Hepatic stellate cell (primary cell): ENCODE measurements around the gene LIPG.

Experiments
- DNase-seq: peaks from one replicate; pipeline ENCODE4 v3.0.0; 2011; ENCODE audit warnings: low spot score

The LIPG gene

DNA sequence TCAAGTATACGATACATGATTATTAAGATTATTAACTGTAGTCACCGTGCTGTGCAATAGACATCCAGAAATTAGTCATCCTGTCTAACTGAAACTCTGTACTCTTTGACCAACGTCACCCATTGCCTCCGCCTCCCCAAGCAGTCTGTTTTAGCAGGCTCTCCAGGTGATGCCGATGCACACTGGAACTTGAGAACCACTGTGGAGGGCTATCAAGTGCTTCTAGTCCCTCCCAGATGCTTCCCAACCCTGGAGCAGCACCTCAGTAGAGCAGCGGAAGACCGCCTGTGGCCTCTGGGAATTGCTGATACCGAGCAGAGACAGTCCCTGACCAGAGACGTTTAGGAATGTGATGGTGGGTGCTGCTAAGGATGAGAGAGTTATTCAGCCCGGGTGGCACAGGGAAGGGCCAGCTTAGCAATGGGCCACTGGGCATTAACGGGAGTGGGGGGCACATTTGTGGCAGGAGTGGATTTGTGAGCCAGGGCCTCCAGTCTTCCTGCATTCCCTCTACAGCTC lies 50.7 kb downstream of the LIPG start:
- DNase-seq = no peak

GRCh38 chr18:49613141-49613640 lies 51.3 kb downstream of the LIPG start:
- no peak for DNase-seq

DNA sequence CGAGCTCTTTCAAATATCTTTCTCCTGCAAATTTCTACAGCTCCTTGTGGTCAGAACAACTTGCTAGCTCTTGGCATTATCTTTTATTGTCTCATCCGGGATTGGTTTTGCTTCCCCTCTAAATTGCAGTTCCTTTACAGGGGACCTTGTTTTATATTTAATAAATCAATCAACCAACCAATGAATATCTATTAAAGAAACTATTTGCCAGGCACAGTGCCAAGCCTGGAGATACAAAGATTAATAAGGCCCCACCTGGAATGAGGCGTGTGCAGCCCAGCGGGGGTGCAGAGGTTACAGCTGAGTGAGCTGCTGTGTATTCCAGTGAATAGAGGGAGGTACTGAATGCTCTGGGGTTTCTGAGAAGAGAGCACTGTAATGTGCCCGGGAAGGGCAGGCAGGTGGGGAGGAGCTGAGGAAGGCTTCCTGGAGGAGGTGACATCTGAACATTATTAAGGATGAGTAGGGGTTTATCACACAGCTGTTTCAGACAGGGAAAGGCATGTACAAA lies 51.8 kb downstream of the LIPG start:
- DNase-seq = no peak

DNA sequence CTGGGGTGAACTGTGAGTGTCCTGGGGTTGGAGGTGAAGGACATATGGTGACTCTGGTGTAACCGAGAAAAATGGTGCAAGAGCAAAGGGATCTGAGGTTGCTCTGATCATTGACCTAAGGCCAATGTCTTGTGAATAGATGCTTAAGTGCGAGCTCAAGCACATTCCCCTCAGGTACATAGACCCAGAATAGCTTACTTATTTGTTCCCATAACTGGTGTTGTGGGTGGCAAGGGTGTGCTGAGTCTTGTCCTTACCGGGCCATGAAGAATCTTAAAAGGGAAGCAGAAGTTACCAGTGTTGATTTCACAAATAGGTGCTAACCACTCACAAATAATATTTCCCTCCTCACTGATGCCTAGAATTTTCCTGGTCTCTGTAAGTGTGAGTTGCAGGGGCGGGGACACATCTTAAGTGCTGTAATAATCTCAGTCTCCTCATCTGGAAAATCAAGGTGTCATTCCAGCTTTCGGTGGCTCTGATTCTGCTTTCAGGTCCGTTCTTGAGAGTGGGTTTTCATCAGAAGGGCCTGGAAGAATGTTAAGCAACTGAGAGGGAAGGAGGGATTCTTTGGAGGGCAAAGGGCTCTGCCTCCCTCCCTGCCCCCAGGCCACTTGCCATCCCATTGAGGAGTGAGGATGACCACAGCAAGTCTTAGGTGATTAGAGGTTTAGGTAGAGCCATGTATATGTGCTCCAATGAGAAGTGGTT lies 54.9 kb downstream of the LIPG start:
- DNase-seq = no peak

GRCh38 chr18:49617329-49617695 lies 55.5 kb downstream of the LIPG start:
- DNase-seq = no peak

- no peak for DNase-seq
Measured at GRCh38 chr18:49617865-49618264, 56.0 kb downstream of the LIPG start.

- DNase-seq = no peak
Measured at GRCh38 chr18:49618742-49619681, 57.2 kb downstream of the LIPG start.

- no peak for DNase-seq
Measured at GRCh38 chr18:49619801-49620200, 57.9 kb downstream of the LIPG start.

DNA sequence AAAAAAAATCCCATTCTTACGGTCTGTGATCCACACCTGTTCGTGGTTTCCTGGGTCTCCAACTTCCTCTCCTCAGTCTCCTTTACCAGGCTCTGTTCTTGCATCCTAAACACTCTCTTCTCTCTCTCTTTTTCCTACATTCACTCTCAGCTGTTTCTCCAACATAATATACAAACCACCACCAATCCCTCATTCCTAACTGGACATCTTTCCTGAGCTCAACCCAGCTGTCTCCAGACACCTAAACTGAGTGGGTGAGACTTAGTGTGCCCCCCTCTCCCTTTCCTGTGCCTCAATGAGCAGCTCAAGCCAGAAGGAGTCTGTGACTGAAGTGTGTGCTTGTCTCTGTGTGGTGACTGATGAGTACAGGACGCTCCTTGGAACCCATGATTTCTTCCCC lies 59.4 kb downstream of the LIPG start:
- DNase-seq = no peak

DNA sequence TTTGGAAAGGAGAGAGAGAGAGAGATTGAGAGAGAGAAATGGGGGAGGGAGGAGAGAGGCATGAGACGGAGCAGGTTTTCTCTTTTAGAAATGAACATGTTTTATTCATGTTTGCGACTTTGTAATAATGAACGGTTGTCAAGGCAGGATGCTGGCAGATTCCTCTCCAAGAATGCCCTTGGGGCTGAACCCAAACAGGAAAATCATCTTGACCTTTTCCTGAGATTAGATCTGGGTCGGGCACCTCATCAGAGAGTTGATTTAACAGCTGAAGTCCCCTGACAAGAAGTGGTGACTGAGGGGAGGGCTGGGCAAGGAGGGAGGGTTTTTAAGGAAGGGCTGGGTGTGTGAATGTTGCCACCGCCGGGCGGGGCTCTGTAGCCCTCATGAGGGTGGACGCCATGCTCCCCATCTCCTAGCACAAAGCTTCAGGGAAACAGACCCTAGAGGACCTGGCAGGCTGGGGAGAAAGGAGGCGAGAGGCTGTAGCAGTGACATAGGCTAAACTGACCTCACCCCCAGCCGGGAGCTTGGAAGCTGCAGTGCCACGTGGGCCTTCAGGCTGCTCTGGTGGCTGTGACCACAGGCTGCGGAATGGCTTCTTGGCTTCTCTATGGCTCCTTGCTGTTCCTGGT lies 60.0 kb downstream of the LIPG start:
- no peak for DNase-seq

DNA sequence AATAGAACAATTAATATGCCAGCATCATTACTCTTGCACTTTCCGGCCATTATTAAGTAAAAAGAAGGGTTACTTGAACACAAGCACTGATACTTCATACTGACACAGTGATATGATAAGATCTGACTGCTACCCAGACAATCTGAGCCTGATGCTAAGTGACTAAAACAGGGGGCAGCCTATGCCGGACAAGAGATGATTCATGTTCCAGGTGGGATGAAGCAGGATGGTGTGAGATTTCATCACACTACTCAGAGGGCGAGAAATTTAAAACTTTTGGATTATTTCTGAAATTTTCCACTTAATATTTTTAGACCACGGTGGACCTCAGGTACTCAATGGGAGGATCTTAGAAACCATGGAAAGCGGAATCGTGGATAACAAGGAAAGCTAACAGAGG lies 61.7 kb downstream of the LIPG start:
- no peak for DNase-seq

DNA sequence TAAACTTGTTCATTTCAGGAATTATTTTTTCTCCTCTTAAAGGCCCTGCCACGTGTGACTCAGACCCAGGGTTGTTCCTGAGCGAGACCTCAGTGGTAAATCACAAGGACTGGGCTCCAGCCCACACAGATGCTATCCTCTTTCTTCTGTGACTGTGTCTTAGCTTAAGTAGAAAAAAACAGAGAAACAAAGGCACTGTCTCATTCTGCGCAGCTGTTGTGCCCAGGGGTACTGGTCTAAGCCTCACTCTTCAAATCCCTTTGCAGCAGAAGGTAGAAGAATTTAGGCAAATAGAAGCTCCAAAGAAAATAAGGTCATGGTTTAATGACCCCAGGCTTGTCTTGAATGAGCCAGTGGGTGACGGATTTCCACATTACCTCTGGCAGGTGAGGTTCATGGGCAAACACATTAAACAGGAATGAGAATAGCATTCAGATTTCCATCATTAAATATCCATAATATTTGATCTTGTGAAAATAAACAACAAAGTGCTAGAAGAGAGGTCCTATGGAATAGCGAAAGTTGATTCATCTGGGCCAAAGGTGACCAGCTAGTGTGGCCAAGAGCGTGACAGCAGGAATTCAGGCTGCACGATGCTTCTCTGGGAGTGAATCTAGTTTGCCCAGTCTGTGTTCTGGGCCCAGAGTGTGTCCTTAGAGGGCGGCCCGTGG lies 63.3 kb downstream of the LIPG start:
- no peak for DNase-seq

- DNase-seq = no peak
Measured at GRCh38 chr18:49626842-49627467, 65.1 kb downstream of the LIPG start.

GRCh38 chr18:49628119-49628518 lies 66.3 kb downstream of the LIPG start:
- no peak for DNase-seq

GRCh38 chr18:49628881-49629795 lies 67.3 kb downstream of the LIPG start:
- no peak for DNase-seq

GRCh38 chr18:49630246-49630699 lies 68.4 kb downstream of the LIPG start:
- no peak for DNase-seq

DNA sequence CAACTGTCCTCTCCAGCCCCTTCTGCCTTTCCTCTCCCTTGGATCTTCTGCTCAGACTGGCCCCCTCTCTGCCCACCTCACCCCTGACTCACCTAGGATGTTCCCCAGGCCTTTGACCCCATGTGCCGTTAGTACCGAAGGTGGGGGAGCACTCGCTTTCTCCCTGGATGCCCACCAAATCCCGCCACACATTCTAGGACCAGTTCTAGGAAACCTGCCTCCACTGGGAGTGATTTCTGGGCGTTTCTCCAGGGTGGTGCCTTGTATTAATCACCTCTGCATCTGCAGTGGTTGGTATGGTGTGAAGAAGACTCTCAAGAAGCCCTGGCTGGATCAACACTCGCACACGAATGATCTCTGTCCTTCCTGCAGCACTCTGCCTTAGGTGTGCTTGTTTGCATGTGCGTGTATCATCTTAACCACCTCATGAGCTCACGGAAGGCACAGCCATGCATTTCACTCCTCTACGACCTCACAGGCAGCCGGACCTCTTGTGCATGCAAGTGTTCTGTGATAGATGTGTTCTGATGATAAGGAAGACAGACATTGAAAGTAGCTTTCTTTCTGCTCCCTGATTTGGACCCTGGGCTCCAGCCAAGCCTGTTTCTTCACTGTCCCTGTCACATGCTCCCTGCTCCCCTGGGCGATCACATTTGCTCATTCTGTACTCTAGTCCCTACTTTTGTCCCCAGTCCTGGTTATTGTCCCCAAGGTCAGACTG lies 69.4 kb downstream of the LIPG start:
- DNase-seq = no peak

DNA sequence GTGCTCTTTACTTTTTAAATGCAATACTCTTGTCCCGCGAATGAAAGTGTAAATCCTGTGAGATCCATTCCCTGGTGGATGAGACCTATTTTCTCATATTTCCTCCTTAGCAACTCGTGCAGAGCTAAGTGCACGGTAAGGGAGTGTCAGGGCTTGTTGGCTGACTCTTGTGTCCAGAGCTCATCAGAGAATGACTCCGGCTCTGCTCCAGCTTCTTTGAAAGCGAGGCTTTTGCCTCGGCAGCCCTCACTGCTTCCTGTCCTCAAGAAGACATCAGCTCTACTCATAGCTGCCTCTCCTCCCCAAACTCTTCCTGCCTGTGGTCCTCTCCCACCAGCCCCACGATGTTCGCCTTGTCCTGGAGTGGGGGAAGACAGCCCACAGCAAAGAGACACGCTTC lies 70.7 kb downstream of the LIPG start:
- DNase-seq = no peak

DNA sequence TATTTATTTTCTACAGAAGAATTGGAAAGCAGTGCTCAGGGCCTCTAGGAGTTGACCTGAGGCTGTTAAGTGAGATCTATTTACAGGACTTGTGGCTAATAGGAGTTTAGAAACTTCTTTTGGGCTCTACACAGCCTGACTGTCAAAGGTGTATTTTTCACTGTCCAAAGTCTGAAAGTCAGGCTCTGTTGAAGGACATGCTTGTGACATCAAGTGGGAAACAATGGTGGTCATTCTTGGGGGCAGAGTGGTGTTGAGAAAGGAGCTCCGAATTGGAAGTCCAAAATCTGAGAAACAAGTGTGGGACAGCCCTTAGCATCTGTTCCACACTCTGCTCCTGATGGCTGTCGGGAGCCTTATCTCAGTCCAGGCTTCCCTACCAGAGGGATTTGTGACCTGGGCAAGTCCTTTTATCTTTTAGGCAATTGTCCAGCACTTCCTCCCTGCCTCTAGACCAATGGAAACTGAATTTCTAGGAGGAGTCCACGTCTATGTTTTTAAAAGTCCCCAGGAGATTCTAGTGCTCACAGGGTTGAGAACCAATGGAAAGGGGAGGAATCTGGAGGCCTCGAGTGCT lies 76.4 kb downstream of the LIPG start:
- no peak for DNase-seq
